Measurements from ENCODE around the gene LIME1.
"Not testable (repeated sequence)": the region's sequence is repeated elsewhere in the genome, so short reads cannot be mapped to it uniquely, and the experiment has no call there.

The LIME1 gene

GRCh38 chr20:63714858-63715257 is 21.6 kb upstream of the LIME1 start:
- DNase-seq (ENCODE audit: low read depth) = no peak
- TF ChIP-seq CTCF (conservative IDR thresholded peaks at IDR 0.05; ENCODE audit: low read depth, low read length) = no peak
- no peak overlapping the region for H3K4me3 ChIP-seq (ENCODE audit: low read depth, low read length)

- H3K4me3 ChIP-seq (ENCODE audit: low read depth, low read length) = no peak overlapping the region
- TF ChIP-seq CTCF (conservative IDR thresholded peaks at IDR 0.05; ENCODE audit: low read depth, low read length) = no peak
- DNase-seq (ENCODE audit: low read depth) = no peak
Measured at GRCh38 chr20:63718996-63719395, 17.5 kb upstream of the LIME1 start.

GRCh38 chr20:63722967-63723622 is 13.4 kb upstream of the LIME1 start:
- not testable (repeated sequence) for DNase-seq (ENCODE audit: low read depth); H3K4me3 ChIP-seq (ENCODE audit: low read depth, low read length)

GRCh38 chr20:63730189-63730733 is 6.2 kb upstream of the LIME1 start:
- DNase-seq (ENCODE audit: low read depth); H3K4me3 ChIP-seq (ENCODE audit: low read depth, low read length): not testable (repeated sequence)

GRCh38 chr20:63731410-63731809 is 5.1 kb upstream of the LIME1 start:
- no peak overlapping the region for H3K4me3 ChIP-seq (ENCODE audit: low read depth, low read length)
- DNase-seq (ENCODE audit: low read depth) = no peak
- no peak for TF ChIP-seq CTCF (conservative IDR thresholded peaks at IDR 0.05; ENCODE audit: low read depth, low read length)

GRCh38 chr20:63732118-63733095 is 4.1 kb upstream of the LIME1 start:
- TF ChIP-seq CTCF (conservative IDR thresholded peaks at IDR 0.05; ENCODE audit: low read depth, low read length) = no peak
- no peak overlapping the region for H3K4me3 ChIP-seq (ENCODE audit: low read depth, low read length)
- DNase-seq (ENCODE audit: low read depth) = no peak

- no peak for TF ChIP-seq CTCF (conservative IDR thresholded peaks at IDR 0.05; ENCODE audit: low read depth, low read length)
- H3K4me3 ChIP-seq (ENCODE audit: low read depth, low read length) = no peak overlapping the region
- no peak for DNase-seq (ENCODE audit: low read depth)
Measured at GRCh38 chr20:63733117-63733516, 3.3 kb upstream of the LIME1 start.
